Measurements from ENCODE around the gene NR5A2.

NR5A2 gene

GRCh38 chr1:200157715-200158114, 130.2 kb downstream of the NR5A2 start:
- Histone ChIP-seq H3K36me3 (ENCODE audit: insufficient read depth, low read length) (no peaks in the 10 kb centered on the region), H3K27ac (ENCODE audit: low read depth, low read length, poor library complexity, severe bottlenecking) (no peak overlapping the region), H3K9ac (ENCODE audit: low read length) (no peak overlapping the region), H3K4me2 (ENCODE audit: low read length) (no peak overlapping the region), H3K4me3 (ENCODE audit: low read depth, low read length, poor library complexity, severe bottlenecking) (no peak overlapping the region), H3K9me3 (ENCODE audit: low read length) (no peaks in the 10 kb centered on the region), H2AFZ (ENCODE audit: low read length) (no peak overlapping the region), H3F3A (ENCODE audit: insufficient read depth, low read length) (no peaks in the 10 kb centered on the region), H4K20me1 (ENCODE audit: insufficient read depth, low read length) (no peaks in the 10 kb centered on the region), H3K79me2 (ENCODE audit: insufficient read depth, low read length) (no peaks in the 10 kb centered on the region), H3K27me3 (ENCODE audit: insufficient read depth, low read length) (no peaks in the 10 kb centered on the region), H3K4me1 (ENCODE audit: insufficient read depth, low read length, severe bottlenecking) (peaks cover 30% of the 10 kb centered on the region), H3K9me2 (ENCODE audit: low read depth, low read length) (no peaks in the 10 kb centered on the region)
- TF ChIP-seq, protein P1, sequence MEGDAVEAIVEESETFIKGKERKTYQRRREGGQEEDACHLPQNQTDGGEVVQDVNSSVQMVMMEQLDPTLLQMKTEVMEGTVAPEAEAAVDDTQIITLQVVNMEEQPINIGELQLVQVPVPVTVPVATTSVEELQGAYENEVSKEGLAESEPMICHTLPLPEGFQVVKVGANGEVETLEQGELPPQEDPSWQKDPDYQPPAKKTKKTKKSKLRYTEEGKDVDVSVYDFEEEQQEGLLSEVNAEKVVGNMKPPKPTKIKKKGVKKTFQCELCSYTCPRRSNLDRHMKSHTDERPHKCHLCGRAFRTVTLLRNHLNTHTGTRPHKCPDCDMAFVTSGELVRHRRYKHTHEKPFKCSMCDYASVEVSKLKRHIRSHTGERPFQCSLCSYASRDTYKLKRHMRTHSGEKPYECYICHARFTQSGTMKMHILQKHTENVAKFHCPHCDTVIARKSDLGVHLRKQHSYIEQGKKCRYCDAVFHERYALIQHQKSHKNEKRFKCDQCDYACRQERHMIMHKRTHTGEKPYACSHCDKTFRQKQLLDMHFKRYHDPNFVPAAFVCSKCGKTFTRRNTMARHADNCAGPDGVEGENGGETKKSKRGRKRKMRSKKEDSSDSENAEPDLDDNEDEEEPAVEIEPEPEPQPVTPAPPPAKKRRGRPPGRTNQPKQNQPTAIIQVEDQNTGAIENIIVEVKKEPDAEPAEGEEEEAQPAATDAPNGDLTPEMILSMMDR (IDR thresholded peaks at IDR 0.05; ENCODE audit: low read length), result no peak
- no peak for TF ChIP-seq EZH2 (IDR thresholded peaks at IDR 0.05; ENCODE audit: borderline replicate concordance, low read length)

GRCh38 chr1:200161801-200162200, 134.3 kb downstream of the NR5A2 start:
- peaks cover 14% of the 10 kb centered on the region for H3K4me1 ChIP-seq (ENCODE audit: insufficient read depth, low read length, severe bottlenecking)
- H3K36me3 ChIP-seq (ENCODE audit: insufficient read depth, low read length), result no peaks in the 10 kb centered on the region
- H3K79me2 ChIP-seq (ENCODE audit: insufficient read depth, low read length), result no peaks in the 10 kb centered on the region
- no peak overlapping the region for H2AFZ ChIP-seq (ENCODE audit: low read length)
- H3K4me2 ChIP-seq (ENCODE audit: low read length), result no peak overlapping the region
- H3K9ac ChIP-seq (ENCODE audit: low read length), result no peak overlapping the region
- no peak overlapping the region for H3K27ac ChIP-seq (ENCODE audit: low read depth, low read length, poor library complexity, severe bottlenecking)
- H3K27me3 ChIP-seq (ENCODE audit: insufficient read depth, low read length), result no peaks in the 10 kb centered on the region
- H3K9me2 ChIP-seq (ENCODE audit: low read depth, low read length), result no peaks in the 10 kb centered on the region
- TF ChIP-seq, protein P1 (IDR thresholded peaks at IDR 0.05; ENCODE audit: low read length), result no peak
- no peak for TF ChIP-seq EZH2 (IDR thresholded peaks at IDR 0.05; ENCODE audit: borderline replicate concordance, low read length)
- no peaks in the 10 kb centered on the region for H3K9me3 ChIP-seq (ENCODE audit: low read length)
- no peaks in the 10 kb centered on the region for H3F3A ChIP-seq (ENCODE audit: insufficient read depth, low read length)
- H3K4me3 ChIP-seq (ENCODE audit: low read depth, low read length, poor library complexity, severe bottlenecking), result no peak overlapping the region
- no peaks in the 10 kb centered on the region for H4K20me1 ChIP-seq (ENCODE audit: insufficient read depth, low read length)

DNA sequence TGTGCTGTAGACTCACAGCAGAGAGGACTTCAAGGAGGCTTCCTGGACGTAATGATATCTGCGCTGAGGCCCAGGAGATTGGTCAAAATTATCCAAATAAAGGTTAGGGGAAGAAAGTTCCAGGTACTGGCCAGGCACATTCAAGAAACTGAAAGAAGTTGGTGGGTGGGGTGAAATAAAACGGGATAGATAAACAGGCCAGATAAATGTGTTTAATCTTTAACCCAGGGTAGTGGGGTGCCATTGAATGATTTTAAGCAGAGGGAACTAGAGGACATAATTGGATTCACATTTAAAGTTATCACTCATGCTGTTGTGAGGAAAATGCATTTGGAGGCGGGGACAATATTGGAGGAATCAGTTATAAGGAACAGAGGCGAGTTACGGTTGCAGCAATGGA, 134.7 kb downstream of the NR5A2 start:
- Histone ChIP-seq H3K4me2 (ENCODE audit: low read length) (no peak overlapping the region), H3K36me3 (ENCODE audit: insufficient read depth, low read length) (no peaks in the 10 kb centered on the region), H3K4me1 (ENCODE audit: insufficient read depth, low read length, severe bottlenecking) (peaks cover 14% of the 10 kb centered on the region), H3K9me2 (ENCODE audit: low read depth, low read length) (no peaks in the 10 kb centered on the region), H4K20me1 (ENCODE audit: insufficient read depth, low read length) (no peaks in the 10 kb centered on the region), H3K9ac (ENCODE audit: low read length) (no peak overlapping the region), H3K27me3 (ENCODE audit: insufficient read depth, low read length) (no peaks in the 10 kb centered on the region), H3K27ac (ENCODE audit: low read depth, low read length, poor library complexity, severe bottlenecking) (no peak overlapping the region), H3K79me2 (ENCODE audit: insufficient read depth, low read length) (no peaks in the 10 kb centered on the region), H3K4me3 (ENCODE audit: low read depth, low read length, poor library complexity, severe bottlenecking) (no peak overlapping the region), H2AFZ (ENCODE audit: low read length) (no peak overlapping the region), H3K9me3 (ENCODE audit: low read length) (no peaks in the 10 kb centered on the region), H3F3A (ENCODE audit: insufficient read depth, low read length) (no peaks in the 10 kb centered on the region)
- TF ChIP-seq, protein P1 (IDR thresholded peaks at IDR 0.05; ENCODE audit: low read length), result no peak
- no peak for TF ChIP-seq EZH2 (IDR thresholded peaks at IDR 0.05; ENCODE audit: borderline replicate concordance, low read length)

Measured in OCI-LY1 (cell line).